Measurements from ENCODE around the gene FAM131C.

DNA sequence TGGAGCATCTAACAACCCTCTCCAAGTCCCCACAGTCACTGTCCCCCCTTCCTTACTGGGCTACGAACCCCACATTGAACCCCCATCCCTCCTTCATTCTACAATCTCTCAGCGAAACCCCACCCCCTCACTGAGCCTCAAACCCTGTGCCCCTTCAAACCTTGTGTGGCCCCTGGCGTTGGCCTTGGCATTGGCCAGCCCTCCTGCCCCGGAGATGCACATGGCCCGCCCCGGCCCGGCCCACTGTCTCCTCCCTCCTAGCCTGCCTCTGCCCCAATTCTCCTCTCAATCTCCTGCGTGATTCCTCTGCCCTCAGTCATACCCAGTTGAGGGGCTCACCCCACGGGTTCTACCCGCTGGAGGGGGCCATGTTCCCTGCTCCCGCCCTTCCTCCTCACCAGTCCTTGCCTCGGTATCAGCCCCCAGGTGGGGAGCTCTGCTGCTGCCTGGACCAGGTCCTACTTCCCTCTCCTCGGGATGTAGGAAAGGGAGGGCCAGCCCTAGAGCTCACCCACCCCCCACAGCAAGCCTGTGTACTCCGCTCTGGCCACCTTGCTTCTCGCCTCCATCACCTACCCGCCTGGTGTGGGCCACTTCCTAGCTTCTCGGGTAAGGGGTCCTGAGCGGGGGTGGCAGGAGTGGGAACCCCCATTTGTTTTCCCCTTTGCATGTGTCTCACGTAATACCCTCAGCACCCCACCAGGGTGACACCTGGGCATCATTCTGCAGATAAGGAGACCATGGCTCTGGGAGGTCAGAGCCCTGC, 45.0 kb downstream of the FAM131C start:
- TF ChIP-seq POLR2A (IDR thresholded peaks at IDR 0.05), result no peak
- TF ChIP-seq, protein P1, sequence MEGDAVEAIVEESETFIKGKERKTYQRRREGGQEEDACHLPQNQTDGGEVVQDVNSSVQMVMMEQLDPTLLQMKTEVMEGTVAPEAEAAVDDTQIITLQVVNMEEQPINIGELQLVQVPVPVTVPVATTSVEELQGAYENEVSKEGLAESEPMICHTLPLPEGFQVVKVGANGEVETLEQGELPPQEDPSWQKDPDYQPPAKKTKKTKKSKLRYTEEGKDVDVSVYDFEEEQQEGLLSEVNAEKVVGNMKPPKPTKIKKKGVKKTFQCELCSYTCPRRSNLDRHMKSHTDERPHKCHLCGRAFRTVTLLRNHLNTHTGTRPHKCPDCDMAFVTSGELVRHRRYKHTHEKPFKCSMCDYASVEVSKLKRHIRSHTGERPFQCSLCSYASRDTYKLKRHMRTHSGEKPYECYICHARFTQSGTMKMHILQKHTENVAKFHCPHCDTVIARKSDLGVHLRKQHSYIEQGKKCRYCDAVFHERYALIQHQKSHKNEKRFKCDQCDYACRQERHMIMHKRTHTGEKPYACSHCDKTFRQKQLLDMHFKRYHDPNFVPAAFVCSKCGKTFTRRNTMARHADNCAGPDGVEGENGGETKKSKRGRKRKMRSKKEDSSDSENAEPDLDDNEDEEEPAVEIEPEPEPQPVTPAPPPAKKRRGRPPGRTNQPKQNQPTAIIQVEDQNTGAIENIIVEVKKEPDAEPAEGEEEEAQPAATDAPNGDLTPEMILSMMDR (IDR thresholded peaks at IDR 0.05), result no peak

All from upper lobe of left lung (tissue), 4 donors.